T-helper 22 cell (primary cell): ENCODE results near the gene ARAP1.

ENCODE experiments used
- DNase-seq: peaks from one replicate; pipeline ENCODE4 v3.0.0-alpha.2; 2020; ENCODE audit warnings: low read depth

The ARAP1 gene

GRCh38 chr11:72779495-72780128 lies 27.4 kb upstream of the ARAP1 start:
- no peak for DNase-seq

- no peak for DNase-seq
Observed at GRCh38 chr11:72778535-72779494, 26.6 kb upstream of the ARAP1 start.

GRCh38 chr11:72777755-72778278 lies 25.6 kb upstream of the ARAP1 start:
- no peak for DNase-seq

GRCh38 chr11:72776844-72777754 lies 24.9 kb upstream of the ARAP1 start:
- no peak for DNase-seq

GRCh38 chr11:72776117-72776843 lies 24.1 kb upstream of the ARAP1 start:
- DNase-seq: no peak

- no peak for DNase-seq
Observed at GRCh38 chr11:72775288-72776110, 23.3 kb upstream of the ARAP1 start.

- DNase-seq: no peak
Observed at GRCh38 chr11:72774499-72774898, 22.3 kb upstream of the ARAP1 start.

- no peak for DNase-seq
Observed at GRCh38 chr11:72773696-72774095, 21.5 kb upstream of the ARAP1 start.

GRCh38 chr11:72773291-72773690 lies 21.1 kb upstream of the ARAP1 start:
- no peak for DNase-seq

GRCh38 chr11:72772059-72772458 lies 19.9 kb upstream of the ARAP1 start:
- DNase-seq: no peak

GRCh38 chr11:72771507-72771906 lies 19.3 kb upstream of the ARAP1 start:
- no peak for DNase-seq

GRCh38 chr11:72770799-72771198 lies 18.6 kb upstream of the ARAP1 start:
- no peak for DNase-seq

GRCh38 chr11:72769680-72770079 lies 17.5 kb upstream of the ARAP1 start:
- DNase-seq: no peak

GRCh38 chr11:72768581-72768980 lies 16.4 kb upstream of the ARAP1 start:
- no peak for DNase-seq

- no peak for DNase-seq
Observed at GRCh38 chr11:72767203-72768062, 15.2 kb upstream of the ARAP1 start.

GRCh38 chr11:72766152-72766902 lies 14.1 kb upstream of the ARAP1 start:
- no peak for DNase-seq

- no peak for DNase-seq
Observed at GRCh38 chr11:72764503-72764902, 12.3 kb upstream of the ARAP1 start.

GRCh38 chr11:72763823-72764222 lies 11.6 kb upstream of the ARAP1 start:
- DNase-seq: no peak
